HUDEP-2 (cell line): ENCODE data around the gene ABLIM3.

Source experiments
- DNase-seq, 76 experiments: peaks; one replicate each; lab custom pipeline; 2025; ENCODE audit not compliant: unreplicated experiment in 76 of 76; lab: John Stamatoyannopoulos, UW

Gene ABLIM3

DNA sequence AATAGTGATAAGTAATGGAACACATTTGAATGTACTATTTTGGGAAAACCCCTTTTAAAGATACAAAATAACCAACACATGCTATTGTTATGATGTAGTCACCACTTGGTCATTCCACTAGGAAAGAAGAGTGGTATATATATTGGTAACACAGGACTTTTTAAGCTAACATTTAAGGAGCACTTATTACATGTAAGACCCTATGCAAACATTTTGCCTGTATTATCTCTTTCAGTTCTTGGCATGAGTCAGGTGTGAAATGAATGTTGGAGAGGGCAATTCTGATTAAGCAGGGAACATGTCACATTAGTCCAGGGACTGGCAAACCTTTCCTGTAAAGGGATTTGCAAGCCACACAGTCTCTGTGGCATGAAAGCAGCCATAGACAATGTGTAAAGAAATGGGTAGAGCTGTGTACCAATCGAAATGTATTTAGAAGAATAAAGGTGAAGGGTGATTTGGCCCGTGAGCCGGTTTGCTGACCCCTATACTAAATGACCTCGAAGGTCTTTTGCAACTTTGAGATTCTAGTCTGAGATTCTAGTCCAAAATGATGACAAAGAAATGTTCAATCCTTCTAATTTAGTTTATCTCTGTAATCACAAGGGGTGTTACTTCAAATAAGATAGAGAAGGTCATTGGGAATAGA lies 15.3 kb downstream of the ABLIM3 start:
- no peak for DNase-seq

DNA sequence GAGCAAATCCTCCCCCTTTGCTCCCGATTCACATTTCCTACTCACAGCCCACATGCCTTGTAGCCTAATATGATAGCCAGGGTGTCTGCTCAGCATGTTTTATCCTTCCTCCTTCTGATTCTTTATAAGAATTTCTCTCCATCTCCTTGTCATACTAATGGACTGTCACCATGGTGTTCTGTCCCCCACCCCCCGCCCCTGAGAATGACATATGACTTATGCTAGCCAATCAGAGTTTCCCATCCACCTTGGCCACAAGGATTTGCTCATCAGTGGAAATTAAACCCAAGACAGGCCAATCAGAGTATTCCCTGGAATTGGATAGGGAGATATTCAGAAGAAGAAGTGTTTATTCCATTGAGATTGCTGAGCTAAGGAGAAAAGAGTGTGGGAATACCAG lies 16.0 kb downstream of the ABLIM3 start:
- DNase-seq = no peak

DNA sequence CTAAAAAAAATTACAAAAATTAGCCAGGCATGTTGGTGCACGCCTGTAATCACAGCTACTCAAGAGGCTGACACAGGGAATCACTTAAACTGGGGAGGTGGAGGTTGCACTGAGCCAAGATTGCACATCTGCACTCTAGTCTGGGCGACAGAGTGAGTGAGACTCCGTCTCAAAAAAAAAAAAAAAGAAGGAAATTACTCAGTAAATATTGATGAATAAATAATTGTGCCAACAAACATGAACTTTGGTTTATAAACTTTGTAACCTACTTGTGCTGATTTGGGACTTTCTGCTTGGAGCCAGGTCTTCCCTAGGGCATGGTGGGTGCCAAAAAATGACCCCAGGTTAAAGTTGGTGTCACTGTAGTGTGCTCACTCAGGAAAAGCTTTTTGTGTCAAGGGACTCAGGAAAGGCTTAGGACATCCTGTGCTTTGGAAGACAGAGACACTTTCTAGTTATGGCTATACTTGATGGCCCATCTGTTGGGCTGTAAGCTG lies 19.0 kb downstream of the ABLIM3 start:
- no peak for DNase-seq

DNA sequence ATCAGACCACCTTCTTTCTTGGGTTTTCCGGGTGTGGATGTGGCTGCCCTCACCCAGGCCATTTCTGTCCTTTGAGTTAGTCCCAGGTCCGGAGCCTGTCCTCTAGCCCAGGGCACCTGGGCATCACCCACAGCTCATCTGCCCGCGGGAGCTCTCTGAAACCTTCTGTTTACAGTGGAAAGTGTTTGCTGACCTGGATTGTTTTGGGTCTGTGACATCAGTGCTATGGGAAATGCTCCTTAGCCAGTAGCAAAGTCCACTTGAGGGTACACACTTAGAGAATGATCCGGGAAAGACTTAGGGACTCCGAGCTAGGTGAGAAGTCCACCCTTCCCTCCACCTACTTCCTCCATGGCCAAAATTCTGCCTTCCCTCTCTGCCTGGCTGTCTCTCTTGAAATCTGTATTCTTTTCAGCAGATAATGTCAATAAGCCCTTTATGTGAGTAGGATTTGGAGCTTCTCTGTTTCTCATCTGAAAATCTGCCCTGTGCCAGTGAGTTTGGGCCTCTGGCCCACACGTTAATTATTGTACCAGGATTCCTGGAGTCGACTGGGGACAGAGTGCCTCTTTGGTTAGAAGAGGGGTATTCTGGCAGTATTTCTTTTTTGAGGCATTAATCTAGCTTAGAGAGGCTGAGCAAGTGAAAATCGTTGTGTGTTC lies 19.9 kb downstream of the ABLIM3 start:
- no peak for DNase-seq

DNA sequence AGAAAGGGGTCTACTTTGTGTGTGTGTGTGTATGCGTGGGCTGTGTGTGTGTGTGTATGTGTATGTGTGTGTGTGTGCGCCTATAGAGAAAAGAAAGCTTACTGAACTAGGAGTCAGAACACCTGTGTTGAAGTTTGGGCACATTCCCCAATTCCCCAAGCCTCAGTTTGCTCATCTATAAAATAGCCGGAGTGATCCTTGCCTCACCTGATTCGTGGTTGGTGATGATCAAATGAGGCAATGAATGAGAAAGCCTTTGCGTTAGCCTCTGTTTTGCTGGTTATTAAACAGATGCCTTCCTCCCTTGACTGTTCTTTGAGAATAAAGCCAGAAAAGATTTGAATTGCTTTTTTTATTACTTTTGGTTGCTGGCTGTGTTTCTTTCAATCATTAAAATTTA lies 20.6 kb downstream of the ABLIM3 start:
- no peak for DNase-seq

DNA sequence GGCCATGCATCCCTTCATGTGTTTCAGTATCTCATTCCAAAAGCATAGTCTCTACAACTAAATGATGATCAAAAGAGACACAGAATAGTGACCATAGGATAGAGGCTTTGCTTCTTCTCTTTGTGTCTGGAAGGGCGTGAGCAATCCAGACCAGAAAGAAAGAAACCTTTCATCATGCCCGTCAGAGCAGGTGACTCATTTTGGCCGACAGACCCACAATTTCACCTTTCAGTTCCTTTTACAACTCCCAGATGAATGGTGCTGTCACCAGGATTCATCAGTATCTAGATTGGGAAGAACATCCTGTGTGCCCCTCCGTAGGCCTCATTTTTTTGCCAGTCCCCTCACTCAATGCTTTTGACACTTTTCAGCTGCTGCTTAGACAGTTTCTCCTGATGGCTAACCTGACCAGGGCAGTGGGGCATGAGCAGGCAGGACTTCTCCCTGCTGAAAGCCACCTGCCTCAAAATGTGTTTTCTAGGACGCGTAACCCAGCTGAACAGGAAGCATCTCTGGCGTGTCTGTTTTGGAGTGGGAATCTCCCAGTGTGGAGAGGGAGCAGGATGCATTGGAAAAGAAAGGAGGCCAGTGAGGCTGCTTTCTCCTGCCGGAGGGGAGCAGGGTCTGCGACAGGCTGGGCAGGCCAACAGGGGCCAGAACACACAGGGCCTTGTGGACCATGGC lies 21.2 kb downstream of the ABLIM3 start:
- no peak for DNase-seq

DNA sequence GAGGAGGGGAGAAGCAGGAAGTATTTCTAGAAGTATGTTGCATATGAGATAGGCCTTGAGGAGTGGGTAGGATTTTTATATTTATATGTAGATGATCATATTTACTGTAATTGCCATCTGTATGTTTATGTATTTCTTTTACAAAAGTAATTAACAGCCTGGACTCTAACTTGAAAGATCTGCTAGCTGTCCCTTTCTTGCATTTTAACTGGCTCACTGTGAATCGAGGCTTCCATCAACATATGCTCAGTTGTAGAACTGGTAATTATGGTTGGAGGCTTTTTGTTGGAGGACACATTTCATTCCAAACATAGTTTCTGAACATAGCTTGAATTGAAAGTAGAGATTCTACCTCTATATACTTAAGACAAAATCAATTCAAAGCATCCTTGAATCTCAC lies 23.4 kb downstream of the ABLIM3 start:
- DNase-seq = no peak

DNA sequence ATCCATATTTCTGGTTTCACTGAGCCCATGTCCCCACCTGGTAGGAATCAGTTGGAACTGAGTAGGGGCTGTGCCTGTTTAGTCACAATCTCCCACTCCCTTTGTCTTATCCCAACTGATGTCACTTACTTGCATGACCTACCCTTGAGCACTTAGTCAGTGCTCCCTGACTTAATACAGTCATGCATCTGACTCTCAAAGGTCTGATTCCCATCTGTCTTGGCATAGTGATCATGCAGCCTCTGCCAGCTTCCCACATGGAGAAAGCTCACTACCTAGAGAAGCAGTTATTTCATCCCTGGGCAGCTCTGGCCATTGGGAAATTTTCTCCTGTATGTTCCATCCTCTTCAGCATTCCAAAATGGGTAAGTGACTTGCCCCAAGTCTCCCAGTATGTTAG lies 24.8 kb downstream of the ABLIM3 start:
- no peak for DNase-seq

DNA sequence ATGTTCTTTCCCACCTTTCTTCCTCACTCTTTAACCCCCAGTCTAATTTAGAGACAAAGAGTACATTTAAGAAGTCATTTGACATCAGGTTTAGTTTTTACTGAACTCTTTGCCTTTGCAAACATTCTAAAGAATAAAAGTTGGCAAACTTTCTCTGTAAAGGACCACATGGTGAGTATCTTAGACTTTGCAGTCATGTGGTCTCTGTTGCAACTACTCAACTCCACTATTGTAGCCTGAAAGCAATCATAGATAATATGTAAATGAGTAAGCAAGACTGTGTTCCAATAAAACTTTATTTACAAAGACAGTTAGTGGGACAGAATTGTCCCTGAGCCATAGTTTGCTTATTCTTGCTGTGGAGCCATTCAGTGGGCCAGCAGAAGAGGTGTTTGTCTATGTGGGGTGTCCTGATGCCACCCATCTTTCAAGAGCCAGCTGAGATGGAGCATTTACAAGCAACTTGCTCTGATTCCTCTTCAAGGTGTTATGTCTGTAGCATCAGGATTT lies 25.4 kb downstream of the ABLIM3 start:
- DNase-seq = no peak

DNA sequence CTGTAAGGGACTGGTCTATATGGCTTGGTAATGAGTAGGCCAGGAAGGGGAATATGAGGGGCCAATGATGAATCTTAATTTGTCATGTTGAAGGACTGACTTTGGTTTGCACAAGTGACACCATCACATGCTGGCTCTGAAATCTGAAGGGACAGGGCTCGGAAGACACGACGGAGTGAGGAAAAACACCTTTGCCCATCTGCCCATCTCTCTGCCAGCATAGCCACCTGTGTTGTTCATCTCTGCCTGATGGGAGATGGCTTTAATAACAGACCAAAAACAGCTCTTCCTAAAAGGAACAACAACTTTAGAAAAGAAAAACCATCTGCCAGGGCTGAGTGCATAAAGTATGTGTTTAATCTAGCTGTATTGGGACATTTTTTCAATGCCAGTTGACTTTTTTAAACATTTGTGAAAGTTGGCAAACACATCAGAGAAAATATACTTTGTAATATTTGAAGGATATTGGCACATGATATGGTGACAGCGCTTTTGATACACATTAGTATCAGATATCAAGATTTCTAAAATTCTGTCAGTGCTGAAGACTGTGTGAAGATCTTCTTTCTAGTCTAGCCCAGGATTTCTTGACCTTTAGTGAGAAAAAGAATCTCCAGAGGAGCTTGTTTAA lies 27.1 kb downstream of the ABLIM3 start:
- DNase-seq = no peak

DNA sequence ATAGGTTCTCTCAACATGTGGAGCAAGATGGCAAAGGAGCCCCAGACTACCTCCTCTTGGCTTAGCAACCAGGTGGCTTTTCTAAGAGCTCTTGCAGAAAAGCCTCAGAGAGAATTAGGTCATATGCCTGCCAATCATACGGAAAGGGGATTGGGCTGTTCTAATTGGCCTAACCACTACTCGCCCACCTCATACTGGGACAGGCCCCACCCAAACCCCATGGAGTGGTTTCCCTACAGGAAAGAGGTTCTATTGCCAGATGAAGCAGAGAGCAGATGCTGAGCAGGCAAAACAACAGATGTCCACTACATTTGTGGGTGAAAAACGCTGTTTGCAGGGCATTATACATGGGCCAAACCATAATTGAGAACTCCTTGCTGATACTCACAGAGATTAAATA lies 29.0 kb downstream of the ABLIM3 start:
- no peak for DNase-seq

DNA sequence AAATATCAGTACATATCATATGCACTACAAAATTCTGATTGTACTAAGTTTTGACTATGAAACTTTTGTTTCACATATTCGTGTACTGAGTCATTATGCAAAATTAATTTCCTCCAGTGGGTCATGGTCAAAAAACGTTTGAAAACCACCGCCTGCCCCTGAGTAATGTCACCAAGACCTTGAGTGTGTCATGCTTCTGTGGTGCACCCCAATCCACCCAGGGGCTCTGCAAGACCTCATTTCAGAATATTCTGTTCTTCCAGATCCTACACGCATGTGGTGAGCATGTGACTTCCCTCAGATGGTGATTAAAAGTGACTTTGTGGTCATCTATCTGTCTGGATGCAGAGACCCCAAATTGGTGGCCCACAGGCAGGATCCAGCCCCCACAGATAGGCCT lies 31.0 kb downstream of the ABLIM3 start:
- DNase-seq = no peak

DNA sequence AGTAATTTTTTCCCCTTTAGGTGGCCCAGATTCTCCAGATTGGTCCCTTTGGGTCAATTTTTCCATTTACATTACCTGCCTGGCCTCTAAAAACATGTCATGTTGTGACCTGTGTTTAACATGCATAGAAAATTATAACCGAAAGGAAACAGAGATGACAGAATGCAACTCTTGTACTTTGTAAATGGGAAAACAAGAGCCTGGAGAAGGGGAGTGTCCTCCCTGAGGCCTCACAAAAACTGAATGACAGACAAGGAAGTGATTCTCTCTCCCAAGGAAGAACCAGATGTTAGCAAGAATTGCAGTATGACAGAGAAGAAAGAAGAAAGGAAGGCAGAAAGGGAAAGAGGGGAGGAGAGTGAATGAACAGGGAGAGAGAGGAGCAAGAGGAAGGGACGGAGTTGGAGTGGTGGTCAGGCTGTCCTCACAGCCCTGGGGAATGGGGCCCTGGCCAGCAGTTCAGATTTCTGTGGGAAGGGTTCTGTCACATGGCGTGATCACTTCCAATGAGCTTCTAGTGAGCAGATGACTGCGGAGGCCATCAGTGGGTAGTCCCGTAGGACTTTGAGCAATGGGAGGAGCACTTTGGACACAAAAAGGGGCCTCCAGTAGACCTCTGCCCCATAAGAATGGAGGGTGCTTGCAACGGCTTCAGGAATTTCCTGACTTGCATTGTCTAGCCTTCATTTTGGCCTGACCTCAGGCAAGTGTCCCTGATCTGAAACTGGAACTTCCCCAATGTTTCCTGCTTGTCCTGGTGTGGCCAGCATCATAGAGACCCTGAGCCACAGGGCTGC lies 31.6 kb downstream of the ABLIM3 start:
- no peak for DNase-seq

DNA sequence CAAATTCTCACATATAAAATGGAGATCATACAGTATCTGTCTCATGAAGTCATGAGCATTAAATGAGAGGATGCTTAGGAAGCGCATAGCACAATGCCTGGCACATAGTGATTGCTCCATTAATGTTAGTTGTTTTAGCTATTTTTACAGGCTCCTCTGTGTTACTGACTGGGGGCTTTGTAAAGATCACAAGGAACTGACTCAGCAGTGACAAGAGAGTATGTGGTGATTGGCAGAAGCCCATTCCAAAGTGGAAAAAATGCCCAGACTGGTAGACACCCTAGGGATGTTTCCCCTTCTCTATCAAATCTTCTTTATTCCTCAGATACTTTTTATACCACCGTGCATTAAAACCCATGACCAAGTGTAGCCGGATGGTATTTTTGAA lies 33.5 kb downstream of the ABLIM3 start:
- no peak for DNase-seq

DNA sequence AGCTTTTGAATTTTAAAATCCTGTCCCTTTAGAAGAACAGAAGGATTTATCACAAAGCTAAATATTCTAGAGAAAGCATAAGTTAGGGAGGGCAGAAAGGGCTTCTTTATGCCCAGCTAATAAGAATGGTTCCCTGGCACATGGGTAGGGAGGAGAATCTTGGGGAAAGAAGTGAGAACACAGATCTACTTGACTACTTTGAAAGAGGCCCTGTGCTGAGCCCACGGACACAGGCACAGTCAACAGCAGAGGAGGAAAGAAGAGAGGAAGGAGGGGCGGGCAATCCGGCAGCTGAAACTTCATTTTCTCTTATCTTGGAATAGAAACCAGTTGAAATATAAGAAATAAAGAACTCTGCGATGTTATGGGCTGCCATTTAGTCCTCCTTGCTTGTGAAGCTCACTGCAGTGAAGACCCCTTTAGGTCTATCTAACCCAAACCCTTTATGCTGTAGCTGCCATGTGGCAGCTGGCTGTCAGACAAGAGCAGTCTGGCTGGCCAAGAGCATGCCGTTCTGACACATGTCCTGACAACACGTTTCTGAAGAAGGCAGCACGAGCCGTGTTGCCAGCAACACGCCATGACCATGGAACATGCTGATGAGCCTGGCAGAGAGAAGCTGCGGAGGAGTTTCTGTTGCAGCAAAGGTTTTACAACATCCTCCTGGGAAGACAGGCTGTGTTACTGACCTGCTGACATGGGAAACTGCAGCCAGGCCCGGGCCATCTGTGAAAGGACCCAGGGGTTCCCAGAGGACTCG lies 34.2 kb downstream of the ABLIM3 start:
- no peak for DNase-seq

DNA sequence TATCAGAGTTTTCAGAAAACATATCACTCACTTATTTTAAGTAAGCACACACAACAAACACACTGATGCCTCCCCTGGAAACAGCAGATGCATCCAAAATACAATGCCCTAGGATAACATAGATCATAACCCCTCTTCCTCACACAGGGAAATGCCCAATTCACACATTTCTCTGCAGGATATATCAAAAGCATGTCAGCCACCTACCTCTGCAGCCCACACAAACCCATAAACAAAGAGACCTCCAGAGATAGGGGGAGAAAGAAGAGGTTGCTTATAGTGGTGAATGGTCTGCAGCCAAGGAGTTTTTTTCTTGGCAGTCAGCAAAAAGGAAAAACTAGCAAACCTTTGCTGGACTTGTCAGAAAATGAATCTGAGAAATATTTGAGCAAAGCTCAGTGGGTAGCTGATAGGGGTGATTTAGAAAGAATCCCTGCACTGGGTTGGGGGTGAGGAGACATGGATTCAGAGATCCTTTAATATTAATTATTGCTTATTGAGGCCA lies 36.1 kb downstream of the ABLIM3 start:
- no peak for DNase-seq

DNA sequence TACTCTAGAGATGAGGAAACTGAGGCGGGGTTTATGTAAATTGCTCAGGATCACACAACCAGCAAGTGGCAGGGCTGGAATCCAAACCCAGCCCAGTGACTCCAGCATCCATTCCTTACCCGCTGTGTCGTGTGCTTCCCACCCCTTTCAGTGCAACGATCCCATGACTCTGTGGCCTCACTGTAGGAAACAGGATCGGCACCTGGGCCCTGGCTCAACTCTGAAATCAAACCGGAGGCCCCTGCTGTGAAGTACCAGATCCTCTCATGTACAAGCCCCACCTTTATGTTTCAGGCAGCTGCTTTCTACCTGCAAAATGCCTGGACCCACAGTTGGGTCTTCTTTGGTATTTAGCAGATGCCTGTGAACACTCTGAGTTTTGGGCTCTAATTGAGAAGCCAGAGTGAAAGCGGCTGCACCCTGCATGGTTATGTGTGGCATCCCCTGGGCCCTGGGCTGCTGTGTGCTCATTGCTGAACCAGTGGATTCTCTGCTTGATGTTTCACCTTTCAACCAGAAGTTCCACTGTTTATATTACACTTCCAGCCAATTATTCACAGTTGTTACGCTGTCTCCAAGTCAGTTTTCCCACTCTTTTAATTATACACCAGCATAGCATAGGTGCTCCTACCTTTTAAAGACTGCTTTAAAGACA lies 36.7 kb downstream of the ABLIM3 start:
- DNase-seq = no peak

DNA sequence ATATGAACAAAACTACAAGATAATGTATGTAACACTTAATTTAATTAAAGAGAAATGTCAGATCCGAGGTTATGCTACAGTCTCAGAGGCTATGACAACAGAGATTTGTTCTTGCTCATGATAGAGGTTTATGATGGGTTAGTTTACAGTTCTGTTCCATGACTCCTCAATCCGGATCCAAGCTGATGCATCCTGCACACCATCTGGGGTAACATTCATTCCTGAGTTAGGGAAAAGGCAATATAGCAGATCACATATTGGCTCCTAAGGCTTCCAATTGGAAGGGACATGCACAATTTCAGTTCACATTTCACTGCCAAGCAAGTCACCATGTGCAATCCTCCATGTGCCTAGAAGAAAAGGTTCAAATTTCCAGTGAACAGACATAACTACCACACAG lies 40.4 kb downstream of the ABLIM3 start:
- no peak for DNase-seq

DNA sequence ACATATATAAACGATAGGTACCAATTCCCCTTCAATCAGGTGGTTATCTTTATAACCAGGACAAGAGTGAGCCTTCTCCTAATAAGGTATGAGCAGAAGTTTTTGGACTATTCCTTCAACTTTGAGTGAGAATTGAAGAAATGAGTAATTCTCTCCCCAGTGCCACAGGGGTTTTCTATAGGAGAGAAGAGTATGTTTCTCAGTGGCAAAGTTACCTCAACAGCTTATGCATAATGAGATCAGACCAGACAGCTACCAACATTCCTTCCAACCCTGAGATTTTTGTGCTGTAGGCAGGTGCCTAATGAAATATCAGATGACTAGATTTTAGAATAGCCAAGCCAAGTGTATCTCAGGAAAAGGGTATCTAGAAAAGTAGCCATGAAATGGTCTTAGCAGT lies 40.9 kb downstream of the ABLIM3 start:
- DNase-seq = no peak
